Adrenal gland (tissue), 12 donors: ENCODE results near the gene OPCML. TPM values are rescaled to one million over a fixed set of nuclear protein-coding genes. Genes with fewer than 3 reads are reported as not detected.

Source experiments
- DNase-seq, 7 donors: peaks; one replicate each; pipeline ENCODE4 v3.0.0-alpha.2; 2019 to 2020
- H3K27ac ChIP-seq, 5 donors: fragments of 200-600 bp; sonication (generic) in 4 of 5; 1 replicate in 3 of 5; 2 replicates in 2 of 5; pipeline versions ENCODE4 v1.5.1 to v1.8.0; 2016 to 2020; ENCODE audit warnings: mild to moderate bottlenecking in 1 of 5
- H3K27me3 ChIP-seq: fragments of 200-600 bp; 2 replicates; pipeline ENCODE4 v1.8.0; 2021
- H3K36me3 ChIP-seq, 2 donors: fragments of 200-600 bp; replicated peaks in 1 of 2; 1 replicate in 1 of 2; 2 replicates in 1 of 2; pipeline versions ENCODE4 v1.5.1 to v1.8.0; 2018 to 2022
- H3K4me1 ChIP-seq, 2 donors: fragments of 200-600 bp; replicated peaks in 1 of 2; 1 replicate in 1 of 2; 2 replicates in 1 of 2; pipeline versions ENCODE4 v1.5.1 to v1.8.0; 2018 to 2021
- H3K4me3 ChIP-seq, 4 donors: fragments of 200-600 bp; sonication (generic) in 3 of 4; one replicate each; pipeline ENCODE4 v1.5.1; 2016 to 2018
- H3K9me3 ChIP-seq, 3 donors: fragments of 200-600 bp; sonication (generic) in 1 of 3; replicated peaks in 1 of 3; 1 replicate in 2 of 3; 2 replicates in 1 of 3; pipeline versions ENCODE4 v1.5.1 to v1.8.0; 2016 to 2021
- POLR2A ChIP-seq, 2 donors: fragments of 450-650 bp; IDR thresholded peaks; one replicate each; pipeline ENCODE4 v1.6.1; 2017; ENCODE audit warnings: antibody characterized with exemption in 2 of 2, mild to moderate bottlenecking in 2 of 2, moderate library complexity in 1 of 2
- WGBS, 4 donors: extraction: QIAGEN DNeasy Blood & Tissue Kit in 2 of 4; methylation state at CpG; one replicate each; pipeline versions ENCODE4 v1.1.5 to v1.1.7; 2013 to 2017; 5-methylcytosine and 5-hydroxymethylcytosine counted together
- intact Hi-C, 2 donors: fragments of 100-400 bp; cut with DNase I; formaldehyde crosslinking; loops; one replicate each; pipeline versions ENCODE4 v1.14.1 to v1.15.0; 2022 to 2023
- polyA plus RNA-seq, 3 donors: library from polyadenylated mRNA; stranded (reverse); fragments of 200-250 nt in 2 of 3; fragments of 350-450 nt in 1 of 3; fragmentation: Illumina TruSeq in 1 of 3; extraction: RNeasy Lipid Tissue Mini Kit (QIAGEN cat#74804) in 1 of 3; gene quantifications; one replicate each; pipeline ENCODE4 v1.2.3, GENCODE V29; 2013 to 2014
- total RNA-seq, 9 donors: library from RNA; depleted of rRNA in 4 of 9; stranded (reverse); fragments of >200 nt in 4 of 9; fragments of 120-200 nt in 1 of 9; fragmentation: NEBNext Ultra II Directional in 1 of 9; extraction: Animal tissue kit (Norgen Biotek cat#: 25700) in 1 of 9; gene quantifications; one replicate each; pipeline versions ENCODE4 v1.1.0 to v1.2.4, GENCODE V29; 2013 to 2023
- TF ChIP-seq, protein P1 (sequence below), 6 experiments: fragments of 450-650 bp in 4 of 6; fragments of 200-600 bp in 2 of 6; sonication (generic) in 1 of 6; IDR thresholded peaks; 1 replicate in 5 of 6; 2 replicates in 1 of 6; pipeline versions ENCODE4 v1.5.1 to v1.8.0; 2016 to 2021; ENCODE audit warnings: antibody characterized with exemption in 6 of 6, mild to moderate bottlenecking in 2 of 6, moderate library complexity in 1 of 6
- donor health status: healthy with polysubstance abuse.
- donor health status: Bipolar disorder and iron deficiency.
- donor health status: DM: yes; HTN: yes; CAD: no.
- donor health status: DM: no; HTN: no; CAD: no.
- donor health status: DM: no; HTN: no; CAD: no.
- donor health status: DM: yes; HTN: yes; CAD: no.

Gene OPCML
- total and polyA plus RNA-seq, 12 donors: 0.10 to 5.5 (median 0.72) TPM; not detected in 5

DNA sequence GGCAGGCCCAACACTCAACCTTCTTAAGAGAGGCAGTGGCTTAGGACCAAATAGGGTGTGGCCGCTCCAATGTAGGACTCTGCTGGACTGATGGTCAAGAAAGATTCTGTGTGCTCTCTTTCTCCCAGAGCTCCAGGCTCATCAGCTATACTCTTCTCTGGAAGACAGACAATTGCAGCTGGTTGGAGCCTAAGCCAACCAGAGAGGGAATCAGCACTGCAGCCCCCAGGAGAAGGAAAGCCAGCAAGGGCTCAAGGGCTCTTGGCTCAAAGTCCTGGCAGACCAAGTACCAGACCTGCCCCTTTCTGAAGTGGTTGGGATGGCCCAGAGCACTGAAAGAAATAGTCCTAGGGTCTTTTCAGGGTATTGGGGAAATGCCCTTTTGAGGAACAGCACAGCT lies 1084.5 kb downstream of the OPCML start:
- intact Hi-C loops: no loop called here
- no peak for DNase-seq
- no peak overlapping the region for H3K4me3 ChIP-seq
- H3K27ac ChIP-seq: no peak overlapping the region
- H3K27me3 ChIP-seq: no peaks in the 10 kb centered on the region
- no peaks in the 10 kb centered on the region for H3K36me3 ChIP-seq
- TF ChIP-seq, protein P1, sequence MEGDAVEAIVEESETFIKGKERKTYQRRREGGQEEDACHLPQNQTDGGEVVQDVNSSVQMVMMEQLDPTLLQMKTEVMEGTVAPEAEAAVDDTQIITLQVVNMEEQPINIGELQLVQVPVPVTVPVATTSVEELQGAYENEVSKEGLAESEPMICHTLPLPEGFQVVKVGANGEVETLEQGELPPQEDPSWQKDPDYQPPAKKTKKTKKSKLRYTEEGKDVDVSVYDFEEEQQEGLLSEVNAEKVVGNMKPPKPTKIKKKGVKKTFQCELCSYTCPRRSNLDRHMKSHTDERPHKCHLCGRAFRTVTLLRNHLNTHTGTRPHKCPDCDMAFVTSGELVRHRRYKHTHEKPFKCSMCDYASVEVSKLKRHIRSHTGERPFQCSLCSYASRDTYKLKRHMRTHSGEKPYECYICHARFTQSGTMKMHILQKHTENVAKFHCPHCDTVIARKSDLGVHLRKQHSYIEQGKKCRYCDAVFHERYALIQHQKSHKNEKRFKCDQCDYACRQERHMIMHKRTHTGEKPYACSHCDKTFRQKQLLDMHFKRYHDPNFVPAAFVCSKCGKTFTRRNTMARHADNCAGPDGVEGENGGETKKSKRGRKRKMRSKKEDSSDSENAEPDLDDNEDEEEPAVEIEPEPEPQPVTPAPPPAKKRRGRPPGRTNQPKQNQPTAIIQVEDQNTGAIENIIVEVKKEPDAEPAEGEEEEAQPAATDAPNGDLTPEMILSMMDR (IDR thresholded peaks at IDR 0.05): no peak
- WGBS, 4 donors: 95 to 100% (median 98%) methylated on average over 1 of the region's 1 CpG
- no peaks in the 10 kb centered on the region for H3K9me3 ChIP-seq
- H3K4me1 ChIP-seq: no peaks in the 10 kb centered on the region

DNA sequence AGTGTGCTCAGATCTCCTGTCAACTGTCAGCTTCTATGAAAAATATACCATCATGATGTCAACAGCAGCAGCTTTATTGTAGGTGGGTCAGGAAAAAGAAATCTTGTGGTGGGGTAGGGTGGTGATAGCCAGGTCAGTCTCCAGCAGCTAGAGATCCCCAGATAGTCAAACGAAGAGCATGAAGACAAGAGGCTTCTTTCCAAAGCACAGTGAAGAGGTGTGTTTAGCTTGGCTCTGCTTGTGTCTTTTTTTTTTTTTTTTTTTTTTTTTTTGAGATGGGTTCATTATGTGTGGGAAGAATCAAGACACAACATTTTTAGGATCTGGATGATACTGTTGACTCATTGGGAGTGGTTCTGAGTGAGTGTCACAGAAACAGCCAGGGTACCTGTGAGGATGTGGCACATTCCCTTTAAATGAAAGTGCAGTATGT lies 1086.4 kb downstream of the OPCML start:
- WGBS, 4 donors: 44 to 63% (median 53%) methylated on average over 1 of the region's 1 CpG

DNA sequence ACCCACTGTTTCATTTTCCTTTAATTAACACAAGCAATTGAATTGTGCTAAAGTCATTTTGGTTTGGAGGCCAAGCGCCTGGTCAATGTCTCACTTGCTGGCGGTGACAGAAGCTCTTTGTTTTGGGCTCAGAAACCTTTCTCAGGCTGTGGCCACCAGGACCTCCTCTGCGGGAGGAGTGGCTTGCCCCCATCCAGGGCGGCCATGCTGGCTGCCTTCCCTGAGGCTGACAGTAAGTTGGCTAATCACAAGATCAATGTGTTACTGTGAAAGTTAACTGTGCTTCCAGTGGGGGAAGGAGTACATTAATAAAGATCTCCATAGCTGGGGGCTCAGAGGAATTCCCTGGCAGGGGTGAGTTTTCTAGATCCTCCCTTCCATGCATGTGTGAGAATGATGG lies 1087.4 kb downstream of the OPCML start:
- H3K27ac ChIP-seq: no peak overlapping the region
- intact Hi-C loops: no loop called here
- no peak for TF ChIP-seq POLR2A (IDR thresholded peaks at IDR 0.05)
- TF ChIP-seq, protein P1 (IDR thresholded peaks at IDR 0.05): no peak

More for the DNA sequence above, 1086.4 kb downstream of the OPCML start:
- Histone ChIP-seq H3K36me3 (no peaks in the 10 kb centered on the region), H3K27me3 (no peaks in the 10 kb centered on the region), H3K4me3 (no peak overlapping the region), H3K4me1 (no peaks in the 10 kb centered on the region), H3K27ac (no peak overlapping the region), H3K9me3 (no peaks in the 10 kb centered on the region)
- DNase-seq: no peak
- intact Hi-C loops: no loop called here
- no peak for TF ChIP-seq POLR2A (IDR thresholded peaks at IDR 0.05)
- TF ChIP-seq, protein P1 (IDR thresholded peaks at IDR 0.05): no peak

DNA sequence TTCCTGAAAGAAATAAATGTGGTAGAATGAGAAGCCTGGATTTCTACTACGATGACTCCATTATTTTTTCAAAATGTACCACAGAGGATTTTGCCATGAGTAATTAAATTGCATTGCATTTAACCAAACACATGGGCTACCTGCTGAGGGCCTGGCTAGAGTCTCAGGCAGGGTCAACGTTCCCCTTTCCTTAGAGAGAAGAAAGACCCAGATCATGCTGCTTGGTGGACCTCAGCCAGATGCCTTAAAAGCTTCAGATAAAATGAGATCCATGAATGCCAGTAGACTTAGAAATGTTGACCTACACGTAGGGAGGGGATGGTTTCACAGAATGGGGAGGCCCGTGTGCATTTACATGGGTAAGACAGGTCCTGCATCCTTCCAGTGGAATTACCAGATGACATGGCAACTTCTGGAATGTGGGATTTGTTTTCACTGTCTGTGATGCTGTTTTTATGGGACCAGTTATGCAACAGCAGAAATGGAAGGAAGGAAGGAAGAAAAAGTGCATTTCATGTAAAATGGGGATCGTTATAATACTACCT lies 1092.5 kb downstream of the OPCML start:
- H3K4me1 ChIP-seq: no peaks in the 10 kb centered on the region
- no peaks in the 10 kb centered on the region for H3K9me3 ChIP-seq
- TF ChIP-seq, protein P1 (IDR thresholded peaks at IDR 0.05): no peak
- TF ChIP-seq POLR2A (IDR thresholded peaks at IDR 0.05): no peak
- no peak for DNase-seq
- H3K4me3 ChIP-seq: no peak overlapping the region
- no peaks in the 10 kb centered on the region for H3K36me3 ChIP-seq
- WGBS, 4 donors: 79 to 88% (median 86%) methylated on average over 5 of the region's 5 CpGs
- intact Hi-C loops: no loop called here
- no peak overlapping the region for H3K27ac ChIP-seq
- no peaks in the 10 kb centered on the region for H3K27me3 ChIP-seq

More for the DNA sequence above, 1087.4 kb downstream of the OPCML start:
- Histone ChIP-seq H3K9me3 (no peaks in the 10 kb centered on the region), H3K36me3 (no peaks in the 10 kb centered on the region), H3K4me3 (no peak overlapping the region), H3K4me1 (no peaks in the 10 kb centered on the region), H3K27me3 (no peaks in the 10 kb centered on the region)
- DNase-seq: no peak
- 77 to 90% (median 84%) methylated on average over 4 of the region's 4 CpGs for WGBS, 4 donors
